H9 (cell line): ENCODE data around the gene TMEM151B. TPM values are rescaled to one million over a fixed set of nuclear protein-coding genes. Genes with fewer than 3 reads are reported as not detected.
A peak's percentile ranks its signal among the peaks of the same experiment; 100 is the strongest.

Experiments
- DNase-seq: peaks from one replicate; pipeline ENCODE4 v3.0.0-alpha.2; 2017
- H2AFZ ChIP-seq: one replicate; pipeline ENCODE4 v1.6.1; 2013; ENCODE audit warnings: mild to moderate bottlenecking, low read length, control low read depth, moderate library complexity
- H2AK5ac ChIP-seq: 2 replicates; pipeline ENCODE4 v1.6.1; 2013; ENCODE audit warnings: low read length, control low read depth, mixed read lengths; ENCODE audit not compliant: insufficient read length
- H2BK120ac ChIP-seq: one replicate; pipeline ENCODE4 v1.6.1; 2013; ENCODE audit warnings: low read depth, mild to moderate bottlenecking, low read length, control low read depth, inconsistent platforms; ENCODE audit not compliant: poor library complexity, severe bottlenecking
- H2BK12ac ChIP-seq: 2 replicates; pipeline ENCODE4 v1.6.1; 2013; ENCODE audit warnings: low read length, control low read depth, mixed read lengths, low read depth; ENCODE audit not compliant: insufficient read length
- H2BK15ac ChIP-seq: 2 replicates; pipeline ENCODE4 v1.6.1; 2013; ENCODE audit warnings: low read depth, low read length, control low read depth
- H2BK20ac ChIP-seq: one replicate; pipeline ENCODE4 v1.6.1; 2013; ENCODE audit warnings: low read depth, mild to moderate bottlenecking, low read length, control low read depth, inconsistent platforms; ENCODE audit not compliant: poor library complexity, severe bottlenecking
- H2BK5ac ChIP-seq: 2 replicates; pipeline ENCODE4 v1.6.1; 2013; ENCODE audit warnings: low read length, control low read depth, mixed read lengths; ENCODE audit not compliant: insufficient read length
- H3K14ac ChIP-seq: 2 replicates; pipeline ENCODE4 v1.6.1; 2013; ENCODE audit warnings: low read length, control low read depth; ENCODE audit not compliant: insufficient read depth
- H3K18ac ChIP-seq: 2 replicates; pipeline ENCODE4 v1.6.1; 2013; ENCODE audit warnings: low read depth, mild to moderate bottlenecking, mixed read lengths, low read length, control low read depth; ENCODE audit not compliant: insufficient read length
- H3K23ac ChIP-seq: 2 replicates; pipeline ENCODE4 v1.6.1; 2013; ENCODE audit warnings: low read length, control low read depth, mixed read lengths, low read depth; ENCODE audit not compliant: insufficient read length
- H3K23me2 ChIP-seq: 2 replicates; pipeline ENCODE4 v1.6.1; 2013; ENCODE audit warnings: low read depth, mild to moderate bottlenecking, mixed read lengths, low read length, control low read depth; ENCODE audit not compliant: insufficient read length, poor library complexity, severe bottlenecking
- H3K27ac ChIP-seq: 2 replicates; pipeline ENCODE4 v1.5.1; 2013; ENCODE audit warnings: low read length, control low read depth, mixed read lengths, low read depth; ENCODE audit not compliant: insufficient read length
- H3K27me3 ChIP-seq: 2 replicates; pipeline ENCODE4 v1.6.1; 2013; ENCODE audit warnings: low read length, control low read depth, inconsistent platforms; ENCODE audit not compliant: insufficient read depth
- H3K4ac ChIP-seq: 2 replicates; pipeline ENCODE4 v1.6.1; 2013; ENCODE audit warnings: low read depth, mild to moderate bottlenecking, control low read depth, inconsistent platforms, low read length, moderate library complexity
- H3K4me1 ChIP-seq: 2 replicates; pipeline ENCODE4 v1.6.1; 2013; ENCODE audit warnings: low read length, control low read depth, inconsistent platforms; ENCODE audit not compliant: insufficient read depth
- H3K4me2 ChIP-seq: 2 replicates; pipeline ENCODE4 v1.6.1; 2013; ENCODE audit warnings: low read length, control low read depth, mixed read lengths; ENCODE audit not compliant: insufficient read length, insufficient read depth
- H3K56ac ChIP-seq: 2 replicates; pipeline ENCODE4 v1.6.1; 2013; ENCODE audit warnings: low read depth, mild to moderate bottlenecking, mixed read lengths, low read length, control low read depth; ENCODE audit not compliant: insufficient read length
- H3K79me1 ChIP-seq: 2 replicates; pipeline ENCODE4 v1.6.1; 2013; ENCODE audit warnings: low read depth, mild to moderate bottlenecking, moderate library complexity, low read length, control low read depth, inconsistent platforms; ENCODE audit not compliant: insufficient read depth, poor library complexity, severe bottlenecking
- H3K79me2 ChIP-seq: 2 replicates; pipeline ENCODE4 v1.6.1; 2013; ENCODE audit warnings: low read length, control low read depth, inconsistent platforms; ENCODE audit not compliant: insufficient read depth
- H3K9ac ChIP-seq: 2 replicates; pipeline ENCODE4 v1.6.1; 2013; ENCODE audit warnings: low read length, control low read depth, mixed read lengths; ENCODE audit not compliant: insufficient read length; ENCODE audit errors: extremely low read depth
- H3K9me3 ChIP-seq: one replicate; pipeline ENCODE4 v1.6.1; 2013; ENCODE audit warnings: low read depth, low read length, inconsistent platforms; ENCODE audit not compliant: control insufficient read depth
- H3T11ph ChIP-seq: one replicate; pipeline ENCODE4 v1.6.1; 2013; ENCODE audit warnings: mild to moderate bottlenecking, low read length, control low read depth, inconsistent platforms
- H4K20me1 ChIP-seq: one replicate; pipeline ENCODE4 v1.6.1; 2013; ENCODE audit not compliant: control insufficient read depth, insufficient read length, insufficient read depth
- H4K5ac ChIP-seq: 2 replicates; pipeline ENCODE4 v1.6.1; 2013; ENCODE audit warnings: low read depth, mild to moderate bottlenecking, mixed read lengths, low read length, control low read depth; ENCODE audit not compliant: insufficient read length
- H4K8ac ChIP-seq: replicated peaks from 2 replicates; pipeline ENCODE4 v1.6.1; 2013; ENCODE audit warnings: low read length, control low read depth, mixed read lengths, low read depth; ENCODE audit not compliant: insufficient read length
- H4K91ac ChIP-seq: 2 replicates; pipeline ENCODE4 v1.6.1; 2013; ENCODE audit warnings: low read depth, mild to moderate bottlenecking, moderate library complexity, mixed read lengths, low read length, control low read depth; ENCODE audit not compliant: insufficient read length
- H3K27ac Mint-ChIP-seq, 3 experiments: 2 replicates in 2 of 3; 3 replicates in 1 of 3; pipeline ENCODE4 v1.8.0; 2020 to 2021; ENCODE audit warnings: mixed read lengths in 3 of 3, mild to moderate bottlenecking in 1 of 3, moderate library complexity in 1 of 3
- H3K27me3 Mint-ChIP-seq: 2 replicates; pipeline ENCODE4 v1.8.0; 2021; ENCODE audit warnings: low read depth, mild to moderate bottlenecking, moderate library complexity, mixed read lengths
- H3K36me3 Mint-ChIP-seq, 3 experiments: 2 replicates in 2 of 3; 3 replicates in 1 of 3; pipeline ENCODE4 v1.8.0; 2020 to 2021; ENCODE audit warnings: low read depth in 3 of 3, mixed read lengths in 3 of 3; ENCODE audit not compliant: insufficient read depth in 1 of 3
- H3K4me1 Mint-ChIP-seq, 2 experiments: 2 replicates each; pipeline ENCODE4 v1.8.0; 2020; ENCODE audit warnings: mixed read lengths in 2 of 2
- H3K4me3 Mint-ChIP-seq, 2 experiments: 2 replicates in 1 of 2; 3 replicates in 1 of 2; pipeline ENCODE4 v1.8.0; 2020 to 2021; ENCODE audit warnings: mild to moderate bottlenecking in 2 of 2, mixed read lengths in 2 of 2, moderate library complexity in 1 of 2
- H3K9me3 Mint-ChIP-seq, 2 experiments: 2 replicates in 1 of 2; 3 replicates in 1 of 2; pipeline ENCODE4 v1.8.0; 2020; ENCODE audit warnings: mild to moderate bottlenecking in 2 of 2, mixed read lengths in 2 of 2, moderate library complexity in 1 of 2
- CTCF ChIP-seq: fragments of 200-600 bp; sonication (generic); conservative IDR thresholded peaks from 3 replicates; pipeline ENCODE4 v1.8.0; 2021; ENCODE audit warnings: antibody characterized with exemption, mild to moderate bottlenecking
- WGBS: extraction: QIAGEN DNeasy Blood & Tissue Kit; methylation state at CpG from one replicate; pipeline ENCODE4 v1.1.7; 2013; ENCODE audit warnings: missing lambda C conversion rate, low lambda C conversion rate, mixed read lengths; ENCODE audit not compliant: insufficient read length; ENCODE audit errors: extremely low coverage; 5-methylcytosine and 5-hydroxymethylcytosine counted together
- total RNA-seq: library from RNA; stranded (reverse); gene quantifications from 2 replicates; pipeline ENCODE4 v1.2.1, GENCODE V29; 2021

Gene TMEM151B
- total RNA-seq, 1 experiment from 2014 or later: 2.4 TPM

GRCh38 chr6:44269178-44269920 lies 901 bp upstream of the TMEM151B start:
- H3T11ph ChIP-seq: no peak overlapping the region
- no peak overlapping the region for H2BK5ac ChIP-seq
- no peak for DNase-seq
- H3K27ac ChIP-seq: no peak overlapping the region
- H4K91ac ChIP-seq: no peak overlapping the region
- no peak overlapping the region for H4K8ac ChIP-seq
- Mint-ChIP-seq H3K27ac (no peak overlapping the region), H3K4me3 (peak overlapping the region; percentile 66 to 84), H3K9me3 (no peaks in the 10 kb centered on the region; a peak in 1 of 5 replicates), H3K36me3 (no peaks in the 10 kb centered on the region; a peak in 1 of 7 replicates), H3K4me1 (peaks cover 28 to 47% of the 10 kb centered on the region in 2 experiments), H3K27me3 (peaks cover 23% of the 10 kb centered on the region)
- H2BK15ac ChIP-seq: no peak overlapping the region
- peaks cover 12% of the 10 kb centered on the region; the same call in 1 of the 2 replicates for H3K4me1 ChIP-seq
- no peak overlapping the region for H4K5ac ChIP-seq
- H2BK20ac ChIP-seq: no peak overlapping the region
- no peak overlapping the region for H3K23ac ChIP-seq
- H3K4ac ChIP-seq: no peak overlapping the region
- WGBS: no CpG with 5 or more reads among the region's 1 CpG
- H3K23me2 ChIP-seq: peaks cover 15% of the 10 kb centered on the region
- no peak overlapping the region for H2AK5ac ChIP-seq
- no peak overlapping the region for H2BK120ac ChIP-seq
- no peak overlapping the region for H3K14ac ChIP-seq
- no peaks in the 10 kb centered on the region for H3K9me3 ChIP-seq
- H3K9ac ChIP-seq: no peak overlapping the region
- H3K79me2 ChIP-seq: no peaks in the 10 kb centered on the region
- H2BK12ac ChIP-seq: no peak overlapping the region
- no peaks in the 10 kb centered on the region for H4K20me1 ChIP-seq
- no peak for TF ChIP-seq CTCF
- H3K27me3 ChIP-seq: peaks cover 7% of the 10 kb centered on the region; the same call in 1 of the 2 replicates
- H3K79me1 ChIP-seq: no peaks in the 10 kb centered on the region
- H3K18ac ChIP-seq: no peak overlapping the region
- no peak overlapping the region for H2AFZ ChIP-seq
- H3K4me2 ChIP-seq: peak overlapping the region; percentile 55
- no peak overlapping the region for H3K56ac ChIP-seq
